ENCODE data around the gene UNC119.
"Not testable (repeated sequence)": the region's sequence is repeated elsewhere in the genome, so short reads cannot be mapped to it uniquely, and the experiment has no call there.

The UNC119 gene

DNA sequence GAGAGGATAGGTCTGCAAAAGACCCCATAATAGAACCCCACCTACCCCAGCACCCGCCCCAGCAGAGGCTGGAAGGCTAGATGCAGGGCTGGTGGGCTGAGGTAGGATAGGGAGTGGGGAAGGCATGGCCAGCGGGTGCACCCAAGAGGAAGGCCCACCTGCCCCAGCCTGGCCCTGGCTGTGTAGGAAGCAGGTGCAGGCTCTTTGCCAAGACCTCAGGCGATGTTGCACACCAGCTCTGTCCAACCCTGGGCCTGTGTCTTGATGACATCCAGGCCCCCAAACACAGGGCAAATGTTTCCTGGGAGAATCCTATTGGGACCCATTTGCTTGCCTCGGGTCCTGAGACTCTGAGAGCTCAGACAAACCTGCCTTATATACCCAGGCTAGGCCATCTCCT, 12.2 kb downstream of the UNC119 start:
- no peak for DNase-seq

DNA sequence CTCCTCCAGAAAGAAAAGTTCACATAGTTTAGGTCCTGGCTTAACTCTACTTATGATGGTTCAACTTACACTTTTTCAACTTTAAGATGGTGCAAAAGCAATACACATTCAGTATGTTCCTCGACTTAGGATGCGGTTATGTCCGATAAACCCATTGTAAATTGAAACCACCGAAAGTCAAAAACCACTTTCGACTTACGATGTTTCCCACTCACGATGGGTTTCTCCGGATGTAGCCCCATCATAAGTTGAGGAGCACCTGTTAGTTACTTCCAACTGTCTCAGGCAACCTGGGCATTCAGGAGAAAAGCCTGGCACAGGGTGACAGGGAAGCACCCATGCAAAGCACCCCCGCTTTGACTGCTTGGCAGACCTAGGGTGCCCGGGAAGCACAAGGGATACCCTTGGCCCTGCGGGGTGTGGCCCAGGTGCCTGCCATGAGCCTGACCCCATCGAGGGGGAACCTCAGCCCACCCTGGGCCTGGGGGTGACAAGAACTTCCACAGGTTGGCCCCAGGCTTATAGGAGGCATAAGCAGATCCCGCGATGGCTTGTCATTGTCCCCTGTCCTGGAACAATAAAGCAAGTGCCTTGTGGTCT, 14.0 kb downstream of the UNC119 start:
- DNase-seq: no peak

DNA sequence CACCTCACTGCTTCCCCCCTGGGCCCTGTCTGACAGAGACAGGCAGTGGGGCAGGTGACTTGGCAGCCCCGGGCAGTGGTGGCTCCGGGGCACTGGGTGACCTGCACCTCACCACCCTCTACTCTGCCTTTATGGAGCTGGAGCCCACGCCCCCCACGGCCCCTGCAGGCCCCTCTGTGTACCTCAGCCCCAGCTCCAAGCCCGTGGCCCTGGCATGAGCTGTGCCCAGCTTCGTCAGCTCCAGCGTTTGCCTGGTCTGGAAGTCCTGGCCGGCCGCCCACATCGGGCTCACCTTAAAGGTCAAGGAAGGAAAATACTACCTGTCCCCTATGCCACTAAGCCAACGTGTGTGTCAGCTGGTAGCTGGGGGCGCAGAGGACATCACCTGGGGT, 15.2 kb downstream of the UNC119 start:
- DNase-seq: no peak

DNA sequence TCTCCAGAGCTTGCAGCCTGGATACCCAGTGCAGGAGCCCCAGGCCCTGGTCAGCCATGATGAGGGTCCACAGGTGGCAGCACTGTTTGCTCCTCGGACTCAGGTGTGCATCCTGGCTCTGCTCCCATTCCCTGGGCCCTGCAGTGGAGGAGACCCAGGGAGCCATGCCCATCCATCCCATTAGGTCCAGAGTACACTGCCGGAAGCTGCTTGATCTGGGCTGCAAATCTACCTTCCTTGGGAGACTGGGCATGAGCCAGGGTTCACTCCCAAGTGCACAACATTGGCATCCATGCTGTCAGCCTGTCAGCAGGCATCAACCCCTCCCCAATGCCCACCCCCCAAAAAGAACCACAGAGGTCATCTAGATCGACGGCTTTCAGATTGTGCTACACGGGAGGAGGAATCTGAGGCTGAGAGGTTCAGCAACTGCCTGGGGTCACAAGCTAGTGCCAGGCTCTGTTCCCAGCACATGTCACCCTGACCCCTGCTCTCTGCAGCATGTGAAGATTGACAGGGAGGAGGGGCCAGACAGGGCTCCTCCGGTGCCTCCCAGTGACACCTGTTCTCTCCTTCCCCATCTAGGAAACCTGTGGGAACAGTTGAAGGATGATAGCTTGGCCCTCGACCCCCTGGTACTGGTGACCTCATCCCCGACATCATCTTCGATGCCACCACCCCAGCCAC, 15.7 kb downstream of the UNC119 start:
- no peak for DNase-seq

DNA sequence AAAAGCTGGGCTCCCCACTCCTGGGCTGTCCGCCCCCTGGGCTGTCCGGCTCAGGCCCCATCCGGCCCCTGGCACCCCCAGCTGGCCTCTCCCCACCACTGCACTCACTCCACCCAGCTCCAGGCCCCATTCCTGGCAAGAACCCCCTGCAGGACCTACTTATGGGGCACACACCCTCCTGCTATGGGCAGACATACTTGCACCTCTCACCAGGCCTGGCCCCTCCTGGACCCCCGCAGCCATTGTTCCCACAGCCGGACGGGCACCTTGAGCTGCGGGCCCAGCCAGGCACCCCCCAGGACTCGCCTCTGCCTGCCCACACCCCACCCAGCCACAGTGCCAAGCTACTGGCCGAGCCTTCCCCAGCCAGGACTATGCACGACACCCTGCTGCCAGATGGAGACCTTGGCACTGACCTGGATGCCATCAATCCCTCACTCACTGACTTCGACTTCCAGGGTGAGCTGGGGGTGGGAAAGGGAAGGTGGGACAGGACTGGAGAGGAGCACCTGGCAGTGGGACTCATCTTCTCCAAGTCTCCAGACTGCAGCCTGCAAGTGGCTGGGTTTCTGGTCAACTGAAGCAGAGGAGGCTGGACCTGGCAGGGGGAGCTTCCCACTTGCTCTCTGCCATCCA, 17.6 kb downstream of the UNC119 start:
- no peak for DNase-seq

DNA sequence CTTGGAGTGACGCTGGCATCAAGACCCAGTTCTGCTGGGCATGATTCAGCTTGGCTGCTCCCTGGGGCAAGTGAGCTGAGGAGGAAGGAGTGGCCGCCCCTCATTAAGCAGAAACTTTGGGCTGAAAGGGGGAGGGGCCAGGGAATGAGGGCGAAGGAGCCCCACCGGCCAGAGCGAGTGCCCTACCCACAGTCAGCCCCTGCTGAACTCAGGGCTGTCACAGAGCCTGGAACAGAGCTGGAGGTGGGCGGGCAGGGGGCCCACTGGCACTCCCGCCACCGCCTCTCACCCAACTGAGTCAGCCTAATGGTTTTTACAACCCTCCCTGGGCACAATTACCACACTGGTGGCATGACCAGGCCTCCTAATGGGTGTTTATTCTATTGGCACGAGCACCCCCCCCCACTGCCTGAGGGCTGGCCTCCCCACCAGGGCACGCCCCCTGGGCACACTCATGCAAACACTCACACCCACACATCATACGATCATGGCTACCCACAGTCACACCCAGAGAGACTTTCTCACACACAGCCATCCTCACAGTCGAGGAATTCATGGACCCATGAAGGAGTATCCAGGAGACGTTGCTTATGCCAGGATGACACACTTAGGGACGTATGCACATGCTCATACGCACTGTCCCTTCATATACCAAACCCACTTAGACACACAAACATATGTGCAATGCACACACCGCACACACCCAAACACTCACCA, 19.2 kb downstream of the UNC119 start:
- DNase-seq: no peak

DNA sequence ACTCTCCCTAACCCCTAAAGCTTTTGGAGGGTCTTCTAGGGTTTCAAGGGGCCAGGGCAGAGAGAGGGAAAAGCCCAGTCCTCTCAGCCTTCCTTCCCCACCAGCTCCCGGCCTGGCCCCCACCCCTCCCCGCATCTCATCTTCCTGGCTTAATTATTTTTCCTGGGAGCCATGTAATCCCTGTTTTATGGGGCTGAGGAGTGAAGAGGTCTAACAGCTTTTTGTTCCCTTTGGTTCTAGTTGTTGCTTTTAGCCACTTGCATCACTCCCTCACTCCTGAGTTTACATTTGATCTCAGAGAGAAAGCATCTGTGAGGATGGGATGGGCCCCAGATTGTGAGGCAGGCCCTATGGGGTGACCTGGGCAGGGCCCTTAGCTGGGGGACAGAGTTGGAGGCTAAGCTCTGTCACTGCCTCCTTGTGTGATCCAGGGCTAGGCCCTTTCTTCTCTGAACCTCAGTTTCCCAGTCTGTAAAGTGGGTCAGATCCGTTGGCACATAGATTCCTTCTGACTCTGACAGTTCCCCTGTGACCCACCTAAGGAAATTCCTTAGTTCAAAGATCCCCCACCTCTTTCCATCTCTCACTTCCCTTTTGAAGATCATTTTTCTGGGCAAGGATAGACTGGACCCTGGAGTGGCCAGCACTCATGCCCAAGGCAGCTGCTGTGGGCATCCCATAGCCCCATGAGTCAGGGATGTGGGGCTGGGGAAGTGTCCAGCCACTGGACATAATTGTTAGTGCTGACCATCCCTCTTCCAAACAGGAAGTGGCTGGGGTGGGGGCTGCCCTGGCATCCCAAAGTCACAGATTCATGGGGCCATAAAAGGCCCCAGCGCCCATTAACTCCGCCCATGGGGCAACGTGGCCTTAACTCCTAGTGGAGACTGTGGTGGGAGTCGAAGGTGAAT, 20.1 kb downstream of the UNC119 start:
- DNase-seq: no peak

DNA sequence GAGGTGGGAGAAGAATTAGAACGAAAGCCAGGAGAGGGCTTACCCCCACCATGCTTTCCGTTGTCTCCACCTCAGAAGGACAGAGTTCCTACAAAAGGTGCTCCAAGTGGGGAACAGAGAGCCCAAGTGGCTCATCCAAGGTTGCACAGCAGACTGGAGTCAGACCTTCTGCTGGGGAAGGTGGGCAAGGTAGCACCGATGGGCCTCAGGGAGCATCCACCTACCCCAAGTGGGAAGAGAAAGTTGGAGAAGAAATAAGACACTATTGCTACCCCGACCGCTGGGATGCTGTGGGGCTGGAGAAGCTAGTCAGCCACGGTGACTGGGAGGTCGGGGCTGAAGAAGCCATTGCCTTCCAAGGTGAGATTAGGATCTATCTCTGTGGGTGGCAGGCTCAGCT, 21.5 kb downstream of the UNC119 start:
- no peak for DNase-seq

DNA sequence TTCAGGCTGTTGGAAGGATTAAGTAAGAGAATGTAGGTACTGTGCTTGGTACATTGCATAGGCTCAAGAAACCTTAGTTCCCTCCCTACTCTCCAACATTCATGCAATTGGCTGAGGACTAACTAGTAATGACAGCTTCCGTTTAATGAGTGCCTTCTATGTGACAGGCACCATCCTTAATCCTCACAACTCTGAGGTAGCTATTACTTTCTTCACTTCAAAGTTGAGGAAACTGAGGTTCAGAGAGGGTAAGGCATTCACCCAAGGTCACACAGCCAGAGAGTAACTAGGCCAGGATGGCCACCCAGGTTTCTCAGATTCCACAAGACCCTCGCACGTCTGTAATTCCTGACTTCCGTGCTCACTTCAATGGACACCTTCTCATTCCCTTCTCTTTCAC, 22.2 kb downstream of the UNC119 start:
- no peak for DNase-seq

DNA sequence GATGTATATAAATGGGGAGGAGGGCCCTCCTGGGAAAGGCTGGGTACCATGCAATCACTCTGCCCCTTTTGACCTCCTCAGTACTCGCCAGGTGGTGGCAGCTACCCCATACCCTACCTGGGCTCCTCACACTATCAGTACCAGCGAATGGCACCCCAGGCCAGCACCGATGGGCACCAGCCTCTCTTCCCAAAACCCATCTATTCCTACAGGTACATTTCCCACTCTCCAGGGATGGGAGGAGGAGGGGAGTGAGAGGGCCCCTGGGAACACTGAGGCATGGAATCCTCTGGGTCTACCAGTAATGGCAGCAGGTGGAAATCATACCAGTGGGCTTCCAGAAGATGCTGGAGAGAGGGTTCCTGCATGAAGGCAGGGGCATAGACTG, 23.4 kb downstream of the UNC119 start:
- no peak for DNase-seq

DNA sequence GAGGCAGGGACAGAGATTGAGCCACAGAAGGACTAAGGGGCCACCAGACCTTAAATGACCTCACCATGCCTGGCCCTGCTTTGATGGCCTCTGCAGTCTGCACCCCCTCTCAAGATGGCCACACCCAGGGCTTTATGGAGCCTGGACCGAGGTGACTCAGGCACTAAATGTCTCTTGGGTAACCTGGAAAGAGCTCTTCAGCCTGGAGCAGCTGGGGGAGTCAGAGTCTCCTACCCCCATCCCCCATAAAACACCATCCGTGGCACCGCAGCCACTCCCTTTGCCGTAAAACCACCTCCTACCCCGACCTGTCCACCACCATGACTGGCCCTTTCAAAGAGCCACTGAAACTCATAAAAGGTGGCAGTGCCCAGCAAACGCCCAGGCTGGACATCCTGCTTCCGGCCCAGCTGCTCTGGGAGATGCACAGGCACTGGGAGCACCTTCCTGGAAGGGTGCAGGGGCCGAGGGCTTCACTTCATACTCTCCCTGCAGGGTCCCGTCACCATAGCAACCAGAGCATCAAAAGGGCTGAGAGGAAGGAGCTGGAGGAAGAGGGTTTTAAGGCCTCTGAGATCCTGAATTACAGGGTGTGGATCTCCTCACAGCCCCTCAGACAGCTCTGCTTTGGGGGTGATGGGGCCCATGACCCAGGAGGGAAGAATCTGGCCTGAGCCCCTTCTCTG, 24.0 kb downstream of the UNC119 start:
- no peak for DNase-seq

DNA sequence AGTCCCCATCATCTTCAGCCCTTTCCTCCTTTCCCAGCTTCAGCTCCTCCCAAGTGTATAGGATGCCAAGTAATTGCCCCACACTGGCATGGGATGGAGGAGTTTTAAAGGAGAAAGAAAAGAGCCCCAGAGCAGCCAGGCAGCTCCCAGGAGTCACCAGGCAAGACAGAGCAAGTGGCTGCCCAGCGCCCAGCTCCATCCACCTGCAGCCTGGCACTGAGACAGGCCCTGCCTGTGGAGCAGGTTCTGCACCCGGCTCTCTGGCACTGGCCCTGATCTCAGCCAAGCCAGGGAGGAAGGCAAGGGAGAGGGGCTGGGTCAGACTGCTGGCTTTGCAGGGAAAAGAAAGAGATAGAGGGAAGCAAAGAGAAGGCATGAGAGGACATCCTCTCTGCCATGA, 24.6 kb downstream of the UNC119 start:
- DNase-seq: no peak

DNA sequence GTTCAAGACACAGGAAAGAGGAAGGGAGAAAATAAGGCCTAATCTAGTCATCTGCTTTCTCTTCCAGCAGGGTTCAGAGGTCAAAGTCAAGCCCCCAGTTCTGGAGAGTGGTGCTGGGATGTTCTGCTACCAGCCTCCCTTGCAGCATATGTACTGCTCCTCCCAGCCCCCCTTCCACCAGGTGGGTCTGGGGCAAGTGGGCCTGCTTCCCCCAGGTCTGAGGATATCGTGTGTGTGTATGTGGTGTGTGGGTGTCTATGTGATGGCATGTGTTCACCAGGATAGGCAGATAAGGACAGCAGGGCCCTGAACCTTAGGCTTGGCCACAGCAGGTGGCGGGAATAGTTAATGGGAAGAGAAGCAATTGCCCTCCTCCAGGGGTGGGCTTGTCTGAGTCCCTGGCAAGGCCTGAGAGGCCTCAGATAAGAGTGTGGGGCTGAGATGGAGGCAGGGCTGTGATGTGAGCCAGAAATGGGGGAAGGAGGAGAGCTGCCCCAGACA, 25.2 kb downstream of the UNC119 start:
- no peak for DNase-seq

DNA sequence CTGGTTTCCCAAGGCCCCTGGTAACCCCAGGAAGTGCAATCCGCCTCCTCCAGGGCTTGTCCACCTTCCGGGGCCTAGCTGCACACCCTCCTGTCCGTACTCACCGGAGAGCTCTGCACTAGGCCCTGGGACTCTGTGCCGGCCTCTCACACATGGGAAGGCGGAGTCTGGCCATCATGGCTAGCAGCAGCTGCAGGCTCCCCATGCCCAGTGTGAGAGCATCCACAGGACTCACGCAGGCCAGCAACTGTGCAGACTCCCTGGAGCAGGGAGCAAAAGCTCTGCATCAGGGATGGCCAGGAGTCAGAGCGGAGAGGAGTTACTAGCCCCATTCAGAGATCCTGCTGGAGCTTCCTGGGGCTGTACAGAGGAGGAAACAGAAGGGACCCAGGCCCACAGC, 26.0 kb downstream of the UNC119 start:
- DNase-seq: no peak

DNA sequence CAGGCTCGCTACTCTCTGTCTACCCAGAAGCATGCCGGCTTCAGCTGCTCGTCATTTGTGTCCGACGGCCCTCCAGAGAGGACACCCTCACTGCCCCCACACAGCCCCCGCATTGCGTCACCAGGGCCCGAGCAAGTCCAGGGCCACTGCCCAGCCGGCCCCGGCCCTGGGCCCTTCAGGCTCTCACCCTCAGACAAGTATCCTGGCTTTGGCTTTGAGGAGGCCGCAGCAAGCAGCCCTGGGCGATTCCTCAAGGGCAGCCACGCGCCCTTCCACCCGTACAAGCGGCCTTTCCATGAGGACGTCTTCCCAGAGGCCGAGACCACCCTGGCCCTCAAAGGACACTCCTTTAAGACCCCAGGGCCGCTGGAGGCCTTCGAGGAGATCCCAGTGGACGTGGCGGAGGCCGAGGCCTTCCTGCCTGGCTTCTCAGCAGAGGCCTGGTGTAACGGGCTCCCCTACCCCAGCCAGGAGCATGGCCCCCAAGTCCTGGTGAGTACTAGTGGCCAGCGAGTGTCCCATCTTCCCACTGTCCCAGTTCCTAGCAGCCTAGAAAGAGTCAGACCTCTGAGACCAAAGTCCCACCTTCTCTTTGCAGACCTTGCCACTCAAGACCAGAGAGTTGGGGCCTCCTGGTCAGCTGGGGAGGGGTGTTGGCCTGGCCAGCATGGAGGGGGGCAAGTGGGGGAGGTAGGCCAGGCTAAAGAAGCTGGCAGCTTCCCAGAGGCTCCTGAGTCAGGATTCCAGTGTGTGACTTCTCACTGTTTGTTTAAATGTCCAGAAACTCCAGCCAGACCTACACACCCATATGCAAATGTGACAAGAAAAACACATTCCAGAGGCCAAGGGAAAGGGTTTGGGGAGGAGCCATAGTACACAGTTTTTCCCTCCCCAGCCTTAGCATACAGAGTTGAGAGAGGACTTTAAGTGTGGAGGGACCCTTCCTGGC, 27.7 kb downstream of the UNC119 start:
- no peak for DNase-seq

DNA sequence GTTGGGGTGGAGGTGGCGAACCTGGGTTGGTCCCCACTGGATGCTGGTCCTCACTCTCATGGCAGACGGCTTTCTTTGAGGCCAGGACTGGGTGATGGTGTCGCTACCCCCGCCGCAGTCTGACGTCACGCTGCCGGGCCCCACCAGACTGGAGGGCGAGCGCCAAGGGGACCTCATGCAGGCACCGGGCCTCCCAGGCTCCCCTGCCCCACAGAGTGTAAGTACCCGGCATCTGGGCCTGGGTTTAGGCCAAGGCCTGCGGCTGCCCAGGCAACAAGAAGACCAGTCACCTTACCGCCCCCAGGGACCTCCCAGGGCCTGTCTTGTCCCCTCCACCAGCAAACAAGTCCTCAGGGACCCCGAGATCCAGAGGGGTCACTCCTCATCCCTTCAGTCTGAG, 28.5 kb downstream of the UNC119 start:
- DNase-seq: no peak

DNA sequence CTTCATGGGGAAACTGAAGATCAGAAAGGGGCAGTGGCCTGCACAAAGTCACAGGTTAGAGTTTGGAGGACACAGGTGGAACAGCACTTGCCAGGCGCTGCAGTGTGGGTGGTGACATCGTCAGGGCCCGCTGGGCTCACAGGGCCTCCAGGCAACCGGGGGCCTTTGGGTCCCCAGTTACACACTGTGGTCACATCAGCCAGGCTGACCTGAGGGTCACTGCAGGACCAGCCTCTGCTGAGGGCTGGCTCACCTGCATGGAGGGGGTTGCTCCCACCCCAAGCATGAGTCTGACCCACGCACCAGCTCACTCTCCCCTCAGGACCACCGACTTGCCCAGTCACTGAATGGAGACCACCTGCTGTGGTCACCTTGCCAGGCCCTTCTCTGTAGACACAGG, 29.2 kb downstream of the UNC119 start:
- no peak for DNase-seq

DNA sequence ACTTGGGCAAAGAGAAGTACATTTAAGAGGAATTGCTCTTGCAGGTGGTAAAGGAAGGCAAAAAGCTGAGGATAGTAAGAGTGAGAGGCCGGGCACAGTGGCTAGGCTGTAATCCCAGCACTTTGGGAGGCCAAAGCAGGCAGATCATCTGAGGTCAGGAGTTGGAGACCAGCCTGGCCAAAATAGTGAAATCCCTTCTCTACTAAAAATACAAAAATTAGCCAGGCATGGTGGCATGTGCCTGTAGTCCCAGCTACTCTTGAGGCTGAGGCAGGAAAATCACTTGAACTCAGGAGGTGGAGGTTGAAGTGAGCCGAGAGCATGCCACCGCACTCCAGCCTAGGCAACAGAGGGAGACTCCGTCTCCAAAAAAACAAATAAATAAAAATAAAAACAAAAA, 30.1 kb downstream of the UNC119 start:
- not testable (repeated sequence) for DNase-seq

DNA sequence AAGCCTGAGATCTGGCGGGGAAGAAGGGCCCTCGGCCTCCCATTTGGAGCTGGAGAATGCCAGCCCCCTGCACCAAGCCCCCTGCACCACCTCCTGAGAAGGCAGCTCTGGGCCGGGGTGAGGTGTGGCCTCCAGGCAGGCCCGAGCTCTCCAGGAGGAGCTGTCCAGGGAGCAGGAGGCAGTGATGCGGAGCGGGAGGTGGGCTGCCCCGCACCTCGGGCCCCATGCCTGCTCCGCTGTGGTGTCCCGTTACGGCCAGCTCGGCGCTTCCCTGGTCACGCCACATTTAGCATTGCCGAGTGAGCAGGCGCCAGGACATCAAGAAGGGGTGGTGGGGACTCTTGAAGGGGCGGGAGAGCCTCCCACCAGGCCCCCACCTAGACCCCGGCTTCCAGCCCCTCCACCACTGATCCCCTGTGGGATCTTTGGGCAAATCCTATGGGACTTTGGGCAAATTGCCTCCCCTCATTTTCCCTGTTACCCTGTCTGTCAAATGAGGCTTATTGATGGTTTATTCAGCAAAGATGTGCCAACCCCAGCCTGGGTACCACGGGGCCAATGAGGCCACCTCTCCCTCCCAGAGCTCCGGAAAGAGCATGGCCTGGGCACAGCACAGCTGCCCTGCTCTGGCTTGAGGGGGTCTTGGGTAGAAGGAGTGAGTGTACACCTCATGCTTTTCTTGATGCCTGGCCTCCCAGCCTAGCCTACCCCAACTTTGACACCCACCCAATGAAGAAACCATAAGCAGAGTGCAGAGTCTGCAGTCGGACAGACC, 30.9 kb downstream of the UNC119 start:
- no peak for DNase-seq

DNA sequence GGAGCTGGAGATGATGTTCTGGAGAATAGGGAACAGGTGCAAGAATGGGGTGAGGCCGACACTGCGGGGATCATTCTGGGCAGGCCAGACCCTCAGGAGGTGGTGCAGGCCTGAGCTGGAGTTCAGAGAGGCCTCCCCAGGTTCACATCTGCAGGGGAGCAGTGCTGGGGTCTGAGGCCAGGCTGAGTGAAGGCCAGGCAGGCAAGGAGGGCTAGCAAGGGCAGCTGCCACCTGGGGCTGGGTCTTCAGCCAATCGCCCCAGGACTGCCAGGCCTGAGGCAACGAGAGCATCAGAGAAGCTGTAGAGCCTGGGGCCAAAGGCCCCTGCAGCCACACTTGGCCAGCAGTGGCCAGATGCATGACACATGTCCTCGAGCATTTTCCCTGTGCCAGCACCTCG, 31.7 kb downstream of the UNC119 start:
- no peak for DNase-seq
